Uterus (tissue), 2 donors: ENCODE results near the gene MEIS2.

Source experiments
- POLR2A ChIP-seq, 2 donors: fragments of 450-650 bp; IDR thresholded peaks; one replicate each; pipeline ENCODE4 v1.6.1; 2016; ENCODE audit warnings: antibody characterized with exemption in 2 of 2, mild to moderate bottlenecking in 1 of 2, moderate library complexity in 1 of 2
- TF ChIP-seq, protein P1 (sequence below), 4 experiments: fragments of 200-600 bp in 2 of 4; fragments of 450-650 bp in 2 of 4; sonication (generic) in 2 of 4; IDR thresholded peaks; one replicate each; pipeline ENCODE4 v1.5.1; 2016 to 2019; ENCODE audit warnings: antibody characterized with exemption in 4 of 4, mild to moderate bottlenecking in 2 of 4, moderate library complexity in 1 of 4

DNA sequence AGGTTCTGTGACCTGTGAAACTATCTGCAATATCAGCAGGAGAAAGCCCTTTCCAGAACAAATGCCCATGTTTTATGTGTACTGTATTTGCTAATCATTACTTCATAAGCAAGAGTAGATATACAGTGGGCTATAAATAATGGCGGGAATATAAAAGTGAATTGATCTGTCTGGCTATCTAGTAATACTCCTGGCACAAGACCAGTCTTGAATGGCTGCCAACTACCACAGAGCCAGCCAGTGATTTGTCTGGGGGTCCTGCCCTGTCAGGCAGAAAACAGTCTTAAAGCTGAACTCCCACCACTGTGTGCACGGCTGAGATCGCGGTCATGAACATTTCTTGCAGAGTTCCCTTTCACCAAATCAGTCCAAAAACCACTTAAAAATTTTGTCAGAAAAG lies 176.3 kb downstream of the MEIS2 start:
- TF ChIP-seq, protein P1, sequence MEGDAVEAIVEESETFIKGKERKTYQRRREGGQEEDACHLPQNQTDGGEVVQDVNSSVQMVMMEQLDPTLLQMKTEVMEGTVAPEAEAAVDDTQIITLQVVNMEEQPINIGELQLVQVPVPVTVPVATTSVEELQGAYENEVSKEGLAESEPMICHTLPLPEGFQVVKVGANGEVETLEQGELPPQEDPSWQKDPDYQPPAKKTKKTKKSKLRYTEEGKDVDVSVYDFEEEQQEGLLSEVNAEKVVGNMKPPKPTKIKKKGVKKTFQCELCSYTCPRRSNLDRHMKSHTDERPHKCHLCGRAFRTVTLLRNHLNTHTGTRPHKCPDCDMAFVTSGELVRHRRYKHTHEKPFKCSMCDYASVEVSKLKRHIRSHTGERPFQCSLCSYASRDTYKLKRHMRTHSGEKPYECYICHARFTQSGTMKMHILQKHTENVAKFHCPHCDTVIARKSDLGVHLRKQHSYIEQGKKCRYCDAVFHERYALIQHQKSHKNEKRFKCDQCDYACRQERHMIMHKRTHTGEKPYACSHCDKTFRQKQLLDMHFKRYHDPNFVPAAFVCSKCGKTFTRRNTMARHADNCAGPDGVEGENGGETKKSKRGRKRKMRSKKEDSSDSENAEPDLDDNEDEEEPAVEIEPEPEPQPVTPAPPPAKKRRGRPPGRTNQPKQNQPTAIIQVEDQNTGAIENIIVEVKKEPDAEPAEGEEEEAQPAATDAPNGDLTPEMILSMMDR (IDR thresholded peaks at IDR 0.05) = no peak
- no peak for TF ChIP-seq POLR2A (IDR thresholded peaks at IDR 0.05)
